Measurements from ENCODE around the gene IGSF3. TPM values are rescaled to one million over a fixed set of nuclear protein-coding genes. Genes with fewer than 3 reads are reported as not detected.

IGSF3 gene
- total RNA-seq, 1 donor from 2014 or later = 27.2 TPM

DNA sequence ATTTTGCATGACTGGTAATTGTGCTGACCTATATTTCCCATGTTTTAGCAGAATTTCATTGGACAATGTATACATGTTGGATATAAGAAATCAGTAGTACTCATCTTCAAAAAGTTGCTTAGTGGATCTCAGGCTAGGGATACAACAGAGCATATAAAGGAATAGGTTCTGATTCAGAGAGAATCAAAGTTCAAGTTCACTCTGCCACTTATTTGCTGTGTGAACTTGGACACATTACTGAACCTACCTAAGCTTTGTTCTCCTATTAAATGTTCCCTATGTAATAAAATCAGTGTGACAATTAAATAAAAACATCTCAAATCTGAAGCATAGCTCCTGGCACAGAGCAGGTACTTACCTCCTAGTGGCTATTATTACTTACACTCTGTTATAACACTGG lies 106.0 kb downstream of the IGSF3 start:
- no peaks in the 10 kb centered on the region for H3K27me3 Mint-ChIP-seq (ENCODE audit: low read depth)
- H3K4me3 Mint-ChIP-seq = no peak overlapping the region
- no peak for DNase-seq (ENCODE audit: low read depth, low spot score)
- peaks cover 12% of the 10 kb centered on the region for H3K9me3 Mint-ChIP-seq
- no peaks in the 10 kb centered on the region for H3K4me1 Mint-ChIP-seq
- H3K27ac Mint-ChIP-seq (ENCODE audit: unreplicated experiment) = no peak overlapping the region
- TF ChIP-seq, protein P1, sequence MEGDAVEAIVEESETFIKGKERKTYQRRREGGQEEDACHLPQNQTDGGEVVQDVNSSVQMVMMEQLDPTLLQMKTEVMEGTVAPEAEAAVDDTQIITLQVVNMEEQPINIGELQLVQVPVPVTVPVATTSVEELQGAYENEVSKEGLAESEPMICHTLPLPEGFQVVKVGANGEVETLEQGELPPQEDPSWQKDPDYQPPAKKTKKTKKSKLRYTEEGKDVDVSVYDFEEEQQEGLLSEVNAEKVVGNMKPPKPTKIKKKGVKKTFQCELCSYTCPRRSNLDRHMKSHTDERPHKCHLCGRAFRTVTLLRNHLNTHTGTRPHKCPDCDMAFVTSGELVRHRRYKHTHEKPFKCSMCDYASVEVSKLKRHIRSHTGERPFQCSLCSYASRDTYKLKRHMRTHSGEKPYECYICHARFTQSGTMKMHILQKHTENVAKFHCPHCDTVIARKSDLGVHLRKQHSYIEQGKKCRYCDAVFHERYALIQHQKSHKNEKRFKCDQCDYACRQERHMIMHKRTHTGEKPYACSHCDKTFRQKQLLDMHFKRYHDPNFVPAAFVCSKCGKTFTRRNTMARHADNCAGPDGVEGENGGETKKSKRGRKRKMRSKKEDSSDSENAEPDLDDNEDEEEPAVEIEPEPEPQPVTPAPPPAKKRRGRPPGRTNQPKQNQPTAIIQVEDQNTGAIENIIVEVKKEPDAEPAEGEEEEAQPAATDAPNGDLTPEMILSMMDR (conservative IDR thresholded peaks at IDR 0.05) = no peak
- peaks cover 25% of the 10 kb centered on the region for H3K36me3 Mint-ChIP-seq (ENCODE audit: low read depth)

DNA sequence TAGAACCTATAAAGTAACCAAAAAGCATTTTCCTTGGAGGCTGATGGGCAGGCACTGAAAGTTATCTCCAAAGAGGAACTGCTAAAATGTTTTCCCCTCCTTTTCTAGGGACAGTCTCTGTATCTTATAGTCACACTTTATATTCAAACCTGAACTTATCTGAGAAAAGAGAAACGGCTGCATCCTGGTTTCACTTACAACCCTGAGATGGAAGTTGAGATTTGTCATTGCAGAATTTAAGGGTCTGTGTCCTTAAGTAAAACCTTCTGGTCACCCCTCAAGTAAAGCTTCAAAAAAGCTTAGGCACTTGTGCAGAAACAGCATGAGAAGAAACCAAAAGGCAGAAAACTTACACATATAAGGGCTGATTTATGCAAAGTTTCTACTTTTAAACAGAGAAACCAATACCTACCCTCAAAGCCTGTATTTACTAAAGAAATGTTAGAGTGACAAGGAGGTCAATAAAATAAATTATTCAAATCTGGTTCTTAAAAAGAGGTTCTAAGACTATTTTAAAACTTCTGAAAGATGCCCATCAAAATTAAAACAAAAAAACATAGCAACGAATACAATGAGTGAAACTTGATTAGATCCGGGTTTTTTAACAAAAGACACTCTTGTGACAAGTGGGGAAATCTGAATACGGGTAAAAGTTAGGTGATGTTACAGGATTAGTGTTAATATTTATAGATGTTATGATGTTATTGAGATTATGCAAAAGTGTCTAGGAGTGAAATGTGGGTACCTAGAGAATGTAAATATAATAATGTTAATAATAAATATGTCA lies 106.6 kb downstream of the IGSF3 start:
- peaks cover 25% of the 10 kb centered on the region for H3K36me3 Mint-ChIP-seq (ENCODE audit: low read depth)
- no peaks in the 10 kb centered on the region for H3K27me3 Mint-ChIP-seq (ENCODE audit: low read depth)
- peaks cover 12% of the 10 kb centered on the region for H3K9me3 Mint-ChIP-seq
- TF ChIP-seq, protein P1 (conservative IDR thresholded peaks at IDR 0.05) = no peak
- H3K4me3 Mint-ChIP-seq = no peak overlapping the region
- H3K27ac Mint-ChIP-seq (ENCODE audit: unreplicated experiment) = no peak overlapping the region
- no peaks in the 10 kb centered on the region for H3K4me1 Mint-ChIP-seq
- DNase-seq (ENCODE audit: low read depth, low spot score) = no peak

- no peak overlapping the region for H3K27ac Mint-ChIP-seq (ENCODE audit: unreplicated experiment)
- no peaks in the 10 kb centered on the region for H3K4me1 Mint-ChIP-seq
- DNase-seq (ENCODE audit: low read depth, low spot score) = no peak
- H3K27me3 Mint-ChIP-seq (ENCODE audit: low read depth) = no peaks in the 10 kb centered on the region
- TF ChIP-seq, protein P1 (conservative IDR thresholded peaks at IDR 0.05) = no peak
- peaks cover 8% of the 10 kb centered on the region for H3K9me3 Mint-ChIP-seq
- no peak overlapping the region for H3K4me3 Mint-ChIP-seq
- H3K36me3 Mint-ChIP-seq (ENCODE audit: low read depth) = peaks cover 17% of the 10 kb centered on the region
Observed at GRCh38 chr1:116559304-116559761, 108.2 kb downstream of the IGSF3 start.

GRCh38 chr1:116558571-116558970 lies 109.0 kb downstream of the IGSF3 start:
- Mint-ChIP-seq H3K4me3 (no peak overlapping the region), H3K36me3 (ENCODE audit: low read depth) (peaks cover 12% of the 10 kb centered on the region), H3K27ac (ENCODE audit: unreplicated experiment) (no peak overlapping the region), H3K27me3 (ENCODE audit: low read depth) (no peaks in the 10 kb centered on the region), H3K9me3 (peaks cover 5% of the 10 kb centered on the region), H3K4me1 (no peaks in the 10 kb centered on the region)
- TF ChIP-seq, protein P1 (conservative IDR thresholded peaks at IDR 0.05) = no peak
- DNase-seq (ENCODE audit: low read depth, low spot score) = no peak

DNA sequence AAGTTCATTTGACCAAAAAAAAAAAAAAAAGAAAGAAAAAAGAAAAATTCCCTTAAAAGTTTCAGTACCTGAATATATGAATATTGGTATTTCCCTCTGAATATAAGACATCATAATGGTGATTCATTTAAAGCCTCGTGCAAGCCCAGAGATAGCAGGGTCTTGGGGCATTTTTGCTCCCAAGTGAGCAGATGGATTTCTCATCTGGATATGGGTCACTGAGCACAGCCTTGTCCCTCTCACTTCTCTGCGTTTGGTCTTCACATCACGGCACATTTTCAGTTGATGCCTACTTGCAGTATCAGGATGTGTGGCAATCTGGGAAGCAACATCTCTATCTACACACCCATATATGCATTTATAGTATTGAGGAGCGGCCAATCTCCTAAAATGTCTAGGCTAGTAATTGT lies 109.4 kb downstream of the IGSF3 start:
- Mint-ChIP-seq H3K9me3 (peaks cover 5% of the 10 kb centered on the region), H3K4me3 (no peak overlapping the region), H3K4me1 (no peaks in the 10 kb centered on the region), H3K27me3 (ENCODE audit: low read depth) (no peaks in the 10 kb centered on the region), H3K27ac (ENCODE audit: unreplicated experiment) (no peak overlapping the region), H3K36me3 (ENCODE audit: low read depth) (peaks cover 9% of the 10 kb centered on the region)
- TF ChIP-seq, protein P1 (conservative IDR thresholded peaks at IDR 0.05) = no peak
- DNase-seq (ENCODE audit: low read depth, low spot score) = no peak
